ENCODE data around the gene WSCD1. TPM values are rescaled to one million over a fixed set of nuclear protein-coding genes. Genes with fewer than 3 reads are reported as not detected.
A peak's percentile ranks its signal among the peaks of the same experiment; 100 is the strongest.

The WSCD1 gene
- total RNA-seq, 1 donor from 2014 or later: 16.1 TPM

GRCh38 chr17:6027342-6028024 is 42.7 kb upstream of the WSCD1 start:
- Mint-ChIP-seq H3K9me3 (no peaks in the 10 kb centered on the region), H3K4me3 (no peak overlapping the region), H3K27ac (no peak overlapping the region), H3K4me1 (ENCODE audit: unreplicated experiment) (peaks cover 7% of the 10 kb centered on the region), H3K27me3 (peaks cover 35% of the 10 kb centered on the region), H3K36me3 (no peaks in the 10 kb centered on the region)
- DNase-seq (ENCODE audit: extremely low spot score, unreplicated experiment): no peak
- TF ChIP-seq CTCF (conservative IDR thresholded peaks at IDR 0.05): no peak

- Mint-ChIP-seq H3K27me3 (peaks cover 35% of the 10 kb centered on the region), H3K36me3 (no peaks in the 10 kb centered on the region), H3K4me1 (ENCODE audit: unreplicated experiment) (peaks cover 4% of the 10 kb centered on the region), H3K4me3 (no peak overlapping the region), H3K9me3 (no peaks in the 10 kb centered on the region), H3K27ac (no peak overlapping the region)
- DNase-seq (ENCODE audit: extremely low spot score, unreplicated experiment): no peak
- no peak for TF ChIP-seq CTCF (conservative IDR thresholded peaks at IDR 0.05)
Measured at GRCh38 chr17:6028294-6028693, 41.9 kb upstream of the WSCD1 start.

- H3K4me1 Mint-ChIP-seq (ENCODE audit: unreplicated experiment): peaks cover 6% of the 10 kb centered on the region
- DNase-seq (ENCODE audit: extremely low spot score, unreplicated experiment): peak; percentile 49
- no peak overlapping the region for H3K4me3 Mint-ChIP-seq
- TF ChIP-seq CTCF (conservative IDR thresholded peaks at IDR 0.05): no peak
- H3K27me3 Mint-ChIP-seq: peaks cover 20% of the 10 kb centered on the region
- H3K36me3 Mint-ChIP-seq: no peaks in the 10 kb centered on the region
- no peak overlapping the region for H3K27ac Mint-ChIP-seq
- no peaks in the 10 kb centered on the region for H3K9me3 Mint-ChIP-seq
Measured at GRCh38 chr17:6035801-6036394, 34.3 kb upstream of the WSCD1 start.

- no peak overlapping the region for H3K4me3 Mint-ChIP-seq
- DNase-seq (ENCODE audit: extremely low spot score, unreplicated experiment): no peak
- no peak for TF ChIP-seq CTCF (conservative IDR thresholded peaks at IDR 0.05)
- peaks cover 6% of the 10 kb centered on the region for H3K4me1 Mint-ChIP-seq (ENCODE audit: unreplicated experiment)
- peaks cover 4% of the 10 kb centered on the region for H3K9me3 Mint-ChIP-seq
- no peaks in the 10 kb centered on the region for H3K36me3 Mint-ChIP-seq
- H3K27ac Mint-ChIP-seq: no peak overlapping the region
- H3K27me3 Mint-ChIP-seq: peaks cover 20% of the 10 kb centered on the region
Measured at GRCh38 chr17:6040504-6040903, 29.7 kb upstream of the WSCD1 start.

- DNase-seq (ENCODE audit: extremely low spot score, unreplicated experiment): no peak
- Mint-ChIP-seq H3K27ac (no peak overlapping the region), H3K27me3 (peaks cover 20% of the 10 kb centered on the region), H3K4me3 (no peak overlapping the region), H3K36me3 (no peaks in the 10 kb centered on the region), H3K9me3 (peaks cover 4% of the 10 kb centered on the region), H3K4me1 (ENCODE audit: unreplicated experiment) (peaks cover 6% of the 10 kb centered on the region)
- TF ChIP-seq CTCF (conservative IDR thresholded peaks at IDR 0.05): no peak
Measured at GRCh38 chr17:6041246-6041645, 28.9 kb upstream of the WSCD1 start.

Measured in type B pancreatic cell (in vitro differentiated cells).